ENCODE results near the gene CD44.

CD44 gene

DNA sequence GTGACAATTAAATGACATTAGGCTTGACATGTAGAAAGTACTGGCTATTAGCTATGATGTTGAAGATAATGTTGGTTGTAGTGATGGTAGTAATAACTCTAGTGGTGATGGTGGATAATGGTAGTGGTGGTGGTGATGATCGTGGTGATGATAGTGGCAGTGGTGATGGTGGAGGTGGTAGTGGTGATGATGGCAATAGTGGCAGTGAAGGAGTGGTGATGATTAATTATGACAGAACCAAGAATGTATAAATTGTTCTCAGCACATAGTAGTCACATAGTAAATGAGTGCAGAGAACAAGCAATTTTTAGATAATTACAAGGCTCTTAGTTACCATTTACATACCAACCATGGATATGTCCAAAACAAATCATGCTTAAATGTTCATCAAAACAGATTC lies 5.3 kb upstream of the CD44 start:
- H3K79me2 ChIP-seq (ENCODE audit: control insufficient read depth, low read length): no peaks in the 10 kb centered on the region
- H4K20me1 ChIP-seq (ENCODE audit: control insufficient read depth, insufficient read depth, low read depth, low read length): no peaks in the 10 kb centered on the region
- H3K9me2 ChIP-seq (replicated peaks; ENCODE audit: control insufficient read depth, low read length): no peaks in the 10 kb centered on the region
- H3K4me3 ChIP-seq (ENCODE audit: low read length): no peak overlapping the region
- H3K27me3 ChIP-seq (ENCODE audit: control insufficient read depth, low read length): peaks cover 23% of the 10 kb centered on the region
- no peak overlapping the region for H3K27ac ChIP-seq (ENCODE audit: low read depth, low read length)
- no peak overlapping the region for H3K4me2 ChIP-seq (ENCODE audit: low read length)
- no peak for TF ChIP-seq CTCF (IDR thresholded peaks at IDR 0.05; ENCODE audit: low read depth, low read length, poor library complexity, severe bottlenecking)
- no peak for TF ChIP-seq EZH2phosphoT487 (IDR thresholded peaks at IDR 0.05; ENCODE audit: borderline replicate concordance, low read length)
- no peaks in the 10 kb centered on the region for H3K9me3 ChIP-seq (ENCODE audit: control insufficient read depth, insufficient read depth, low read length)
- no peaks in the 10 kb centered on the region for H3K4me1 ChIP-seq (ENCODE audit: control insufficient read depth, low read length)
- no peaks in the 10 kb centered on the region for H3K36me3 ChIP-seq (ENCODE audit: control insufficient read depth, low read length)
- no peaks in the 10 kb centered on the region for H3F3A ChIP-seq (ENCODE audit: control insufficient read depth, insufficient read depth)

DNA sequence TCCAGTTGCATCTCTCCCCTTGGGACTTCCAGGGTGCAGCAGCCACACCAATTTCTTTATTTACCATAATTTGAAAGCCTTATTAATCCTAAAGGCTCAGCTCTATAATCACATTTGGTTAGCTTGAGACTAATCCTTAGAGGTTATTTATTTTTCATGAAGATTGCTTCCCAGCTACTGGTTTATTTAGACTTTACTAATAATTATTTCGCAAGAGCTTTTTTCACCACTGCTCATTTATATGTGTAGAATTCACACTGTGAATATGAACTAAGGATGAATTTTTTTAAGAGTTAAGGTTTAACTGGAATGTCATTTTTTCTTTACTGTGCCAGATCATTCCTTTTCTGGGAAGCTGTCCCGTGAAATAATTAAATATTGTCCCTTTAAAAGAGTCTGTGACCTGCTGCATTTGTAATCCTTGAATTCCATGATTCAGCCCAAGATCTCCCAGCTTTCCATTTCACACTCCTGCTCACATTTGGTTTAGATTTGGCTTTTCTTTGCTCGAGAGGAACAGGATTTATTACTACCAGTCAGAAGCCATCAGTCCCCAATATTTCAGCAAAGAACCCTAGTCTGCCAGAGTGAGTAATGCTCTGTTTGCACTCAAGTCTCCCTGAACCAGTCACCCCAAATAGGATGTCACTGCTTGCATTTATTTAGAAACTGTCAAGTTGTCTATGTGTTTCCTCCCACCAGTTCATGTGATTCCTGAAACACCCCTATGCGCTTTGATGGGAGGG lies 4.4 kb upstream of the CD44 start:
- Histone ChIP-seq H3K27me3 (ENCODE audit: control insufficient read depth, low read length) (peaks cover 30% of the 10 kb centered on the region), H3K4me1 (ENCODE audit: control insufficient read depth, low read length) (peaks cover 3% of the 10 kb centered on the region; the same call in 1 of the 2 replicates), H3K9me3 (ENCODE audit: control insufficient read depth, insufficient read depth, low read length) (no peaks in the 10 kb centered on the region), H3K36me3 (ENCODE audit: control insufficient read depth, low read length) (no peaks in the 10 kb centered on the region), H3K27ac (ENCODE audit: low read depth, low read length) (no peak overlapping the region), H3K79me2 (ENCODE audit: control insufficient read depth, low read length) (no peaks in the 10 kb centered on the region), H4K20me1 (ENCODE audit: control insufficient read depth, insufficient read depth, low read depth, low read length) (no peaks in the 10 kb centered on the region), H3K4me3 (ENCODE audit: low read length) (no peak overlapping the region), H3K4me2 (ENCODE audit: low read length) (no peak overlapping the region), H3F3A (ENCODE audit: control insufficient read depth, insufficient read depth) (no peaks in the 10 kb centered on the region), H3K9me2 (replicated peaks; ENCODE audit: control insufficient read depth, low read length) (no peaks in the 10 kb centered on the region)
- TF ChIP-seq CTCF (IDR thresholded peaks at IDR 0.05; ENCODE audit: low read depth, low read length, poor library complexity, severe bottlenecking) (no peak), EZH2phosphoT487 (IDR thresholded peaks at IDR 0.05; ENCODE audit: borderline replicate concordance, low read length) (no peak)

DNA sequence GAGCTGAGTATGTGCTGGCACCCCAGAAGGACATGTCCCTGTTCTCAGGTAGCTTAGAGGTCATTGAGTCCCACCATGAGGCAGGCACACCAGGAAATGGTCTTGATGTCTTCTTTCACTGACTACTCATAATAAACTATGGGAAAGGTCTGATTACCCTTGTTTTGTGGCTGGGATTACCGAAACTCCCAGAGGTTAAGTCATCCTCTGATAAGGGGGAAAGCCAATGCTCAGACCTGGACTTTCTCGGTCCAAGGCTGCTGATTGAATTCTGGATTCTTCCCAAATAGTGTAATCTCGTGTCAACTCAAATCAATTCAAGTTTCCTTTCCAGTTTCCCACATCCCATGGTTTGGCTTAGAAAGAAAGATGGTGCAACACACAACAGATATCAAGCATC lies 3.7 kb upstream of the CD44 start:
- Histone ChIP-seq H3F3A (ENCODE audit: control insufficient read depth, insufficient read depth) (no peaks in the 10 kb centered on the region), H3K4me3 (ENCODE audit: low read length) (no peak overlapping the region), H3K9me2 (replicated peaks; ENCODE audit: control insufficient read depth, low read length) (no peaks in the 10 kb centered on the region), H3K27ac (ENCODE audit: low read depth, low read length) (no peak overlapping the region), H3K27me3 (ENCODE audit: control insufficient read depth, low read length) (peaks cover 36% of the 10 kb centered on the region), H4K20me1 (ENCODE audit: control insufficient read depth, insufficient read depth, low read depth, low read length) (no peaks in the 10 kb centered on the region), H3K9me3 (ENCODE audit: control insufficient read depth, insufficient read depth, low read length) (no peaks in the 10 kb centered on the region), H3K79me2 (ENCODE audit: control insufficient read depth, low read length) (no peaks in the 10 kb centered on the region), H3K36me3 (ENCODE audit: control insufficient read depth, low read length) (no peaks in the 10 kb centered on the region), H3K4me1 (ENCODE audit: control insufficient read depth, low read length) (peaks cover 3% of the 10 kb centered on the region; the same call in 1 of the 2 replicates), H3K4me2 (ENCODE audit: low read length) (no peak overlapping the region)
- TF ChIP-seq EZH2phosphoT487 (IDR thresholded peaks at IDR 0.05; ENCODE audit: borderline replicate concordance, low read length) (no peak), CTCF (IDR thresholded peaks at IDR 0.05; ENCODE audit: low read depth, low read length, poor library complexity, severe bottlenecking) (no peak)
